Amygdala (tissue), 56 donors: ENCODE results near the gene MYL9.
"Not testable (repeated sequence)": the region's sequence is repeated elsewhere in the genome, so short reads cannot be mapped to it uniquely, and the experiment has no call there.

Experiments
- DNase-seq, 56 donors: peaks; one replicate each; lab custom pipeline; 2025; lab: John Stamatoyannopoulos, UW

Gene MYL9

GRCh38 chr20:36548006-36548315, 6.6 kb downstream of the MYL9 start:
- DNase-seq, result no peak

GRCh38 chr20:36548704-36549627, 7.6 kb downstream of the MYL9 start:
- no peak for DNase-seq

- no peak for DNase-seq
Measured at GRCh38 chr20:36549628-36549941, 8.3 kb downstream of the MYL9 start.

GRCh38 chr20:36549942-36550789, 8.8 kb downstream of the MYL9 start:
- DNase-seq, result no peak

GRCh38 chr20:36550790-36551299, 9.5 kb downstream of the MYL9 start:
- no peak for DNase-seq

GRCh38 chr20:36555248-36555647, 13.9 kb downstream of the MYL9 start:
- no peak for DNase-seq

- no peak for DNase-seq
Measured at GRCh38 chr20:36562724-36563123, 21.4 kb downstream of the MYL9 start.

GRCh38 chr20:36563374-36563773, 22.1 kb downstream of the MYL9 start:
- no peak for DNase-seq

- not testable (repeated sequence) for DNase-seq
Measured at GRCh38 chr20:36564078-36564725, 22.9 kb downstream of the MYL9 start.

GRCh38 chr20:36564726-36565121, 23.4 kb downstream of the MYL9 start:
- DNase-seq, result not testable (repeated sequence)

GRCh38 chr20:36565520-36565919, 24.2 kb downstream of the MYL9 start:
- DNase-seq, result no peak

- no peak for DNase-seq
Measured at GRCh38 chr20:36569847-36570429, 28.6 kb downstream of the MYL9 start.

- no peak for DNase-seq
Measured at GRCh38 chr20:36571564-36572504, 30.5 kb downstream of the MYL9 start.

GRCh38 chr20:36572701-36573102, 31.4 kb downstream of the MYL9 start:
- DNase-seq, result no peak

- peak in 29 of 56 donors; percentile 6 to 58 (median 29) for DNase-seq
Measured at GRCh38 chr20:36573103-36573797, 31.9 kb downstream of the MYL9 start, which contains the start of gene TGIF2. TSS of gene TGIF2 (plus strand) at chr20:36573597. CDS start at chr20:36578775, 5,178 bp downstream.

GRCh38 chr20:36573798-36574365, 32.6 kb downstream of the MYL9 start:
- peak in 22 of 56 donors; percentile 3 to 62 (median 24) for DNase-seq

GRCh38 chr20:36574366-36575135, 33.2 kb downstream of the MYL9 start:
- peak in 3 of 56 donors; percentile 16 to 29 (median 18) for DNase-seq

GRCh38 chr20:36576081-36576445, 34.7 kb downstream of the MYL9 start:
- DNase-seq, result no peak
